ENCODE results near the gene FAM229A.
"Not testable (repeated sequence)": the region's sequence is repeated elsewhere in the genome, so short reads cannot be mapped to it uniquely, and the experiment has no call there.

The FAM229A gene

GRCh38 chr1:32362474-32363313, at the start of gene FAM229A, which contains the start of gene TSSK3:
Gene FAM229A (minus strand): TSS chr1:32362485. CDS start chr1:32362091, 394 bp downstream.
Gene TSSK3 (plus strand): TSS chr1:32362539. CDS start chr1:32362702, 163 bp downstream.
- no peak for DNase-seq

GRCh38 chr1:32411261-32411660, 49.0 kb upstream of the FAM229A start:
- no peak for DNase-seq

- DNase-seq, result no peak
Observed at GRCh38 chr1:32406629-32407111, 44.4 kb upstream of the FAM229A start.

- no peak for DNase-seq
Observed at GRCh38 chr1:32405672-32406467, 43.6 kb upstream of the FAM229A start.

GRCh38 chr1:32404946-32405345, 42.7 kb upstream of the FAM229A start:
- no peak for DNase-seq

GRCh38 chr1:32400876-32401631, 38.8 kb upstream of the FAM229A start:
- peak; percentile 68 for DNase-seq

- no peak for DNase-seq
Observed at GRCh38 chr1:32399843-32400242, 37.6 kb upstream of the FAM229A start.

GRCh38 chr1:32398401-32398800, 36.1 kb upstream of the FAM229A start:
- DNase-seq, result no peak

- DNase-seq, result not testable (repeated sequence)
Observed at GRCh38 chr1:32396524-32396923, 34.2 kb upstream of the FAM229A start.

GRCh38 chr1:32394890-32395432, 32.7 kb upstream of the FAM229A start:
- no peak for DNase-seq

GRCh38 chr1:32394141-32394889, 32.0 kb upstream of the FAM229A start, which contains the start of gene BSDC1:
Gene BSDC1 (minus strand): TSS chr1:32394441. CDS start chr1:32394414, 27 bp downstream.
- peak; percentile 98 for DNase-seq

GRCh38 chr1:32393832-32394140, 31.5 kb upstream of the FAM229A start:
- DNase-seq, result no peak

GRCh38 chr1:32393136-32393535, 30.9 kb upstream of the FAM229A start:
- no peak for DNase-seq

GRCh38 chr1:32392325-32392724, 30.0 kb upstream of the FAM229A start:
- no peak for DNase-seq

- DNase-seq, result no peak
Observed at GRCh38 chr1:32390904-32391870, 28.9 kb upstream of the FAM229A start.

GRCh38 chr1:32388641-32389040, 26.4 kb upstream of the FAM229A start:
- DNase-seq, result no peak

GRCh38 chr1:32386676-32387392, 24.5 kb upstream of the FAM229A start:
- no peak for DNase-seq

GRCh38 chr1:32380057-32380456, 17.8 kb upstream of the FAM229A start:
- no peak for DNase-seq

GRCh38 chr1:32377541-32378220, 15.4 kb upstream of the FAM229A start:
- no peak for DNase-seq

Measured in T1000 (cell line).